Karpas-422 (cell line): ENCODE data around the gene MBNL2. TPM values are rescaled to one million over a fixed set of nuclear protein-coding genes. Genes with fewer than 3 reads are reported as not detected.

Experiments
- DNase-seq: peaks from one replicate; pipeline ENCODE4 v3.0.0-alpha.2; 2015
- H2AFZ ChIP-seq: fragments of 200-600 bp; sonication (generic); 2 replicates; pipeline ENCODE4 v1.6.1; 2014; ENCODE audit warnings: antibody characterized with exemption, low read length, mixed read lengths
- H3K27ac ChIP-seq: fragments of 200-600 bp; sonication (generic); 2 replicates; pipeline ENCODE4 v1.5.1; 2014; ENCODE audit warnings: mild to moderate bottlenecking, low read length, moderate library complexity
- H3K27me3 ChIP-seq: fragments of 200-600 bp; sonication (generic); 2 replicates; pipeline ENCODE4 v1.6.1; 2014; ENCODE audit warnings: low read length, mixed read lengths
- H3K36me3 ChIP-seq: fragments of 200-600 bp; sonication (generic); 2 replicates; pipeline ENCODE4 v1.6.1; 2014; ENCODE audit warnings: low read length, mixed read lengths; ENCODE audit not compliant: insufficient read depth
- H3K4me1 ChIP-seq: fragments of 200-600 bp; sonication (generic); 2 replicates; pipeline ENCODE4 v1.6.1; 2014; ENCODE audit warnings: mild to moderate bottlenecking, low read length, mixed read lengths
- H3K4me2 ChIP-seq: fragments of 200-600 bp; sonication (generic); 2 replicates; pipeline ENCODE4 v1.6.1; 2014; ENCODE audit warnings: low read length, low read depth, mild to moderate bottlenecking; ENCODE audit not compliant: poor library complexity, severe bottlenecking
- H3K4me3 ChIP-seq: fragments of 200-600 bp; sonication (generic); 2 replicates; pipeline ENCODE4 v1.5.1; 2014; ENCODE audit warnings: mild to moderate bottlenecking, antibody characterized with exemption, low read length, mixed read lengths
- H3K79me2 ChIP-seq: fragments of 200-600 bp; sonication (generic); 2 replicates; pipeline ENCODE4 v1.6.1; 2014; ENCODE audit warnings: mild to moderate bottlenecking, low read length, mixed read lengths
- H3K9ac ChIP-seq: fragments of 200-600 bp; sonication (generic); 2 replicates; pipeline ENCODE4 v1.6.0; 2014; ENCODE audit warnings: low read length
- H3K9me2 ChIP-seq: fragments of 200-600 bp; sonication (generic), shearing (Covaris generic); replicated peaks from 2 replicates; pipeline ENCODE4 v1.6.0; 2014; ENCODE audit warnings: mild to moderate bottlenecking, low read length, moderate library complexity; ENCODE audit not compliant: insufficient read depth
- H3K9me3 ChIP-seq: fragments of 300-700, 200-600 bp; sonication (generic); 2 replicates; pipeline ENCODE4 v1.6.1; 2014; ENCODE audit warnings: low read length, mixed read lengths
- H4K20me1 ChIP-seq: fragments of 200-600 bp; sonication (generic); 2 replicates; pipeline ENCODE4 v1.6.1; 2014; ENCODE audit warnings: mild to moderate bottlenecking, antibody characterized with exemption, low read length, low read depth; ENCODE audit not compliant: insufficient read depth
- total RNA-seq: library from RNA; depleted of rRNA; stranded (reverse); fragments of >200 nt; shearing (Covaris generic); gene quantifications from 2 replicates; pipeline ENCODE4 v1.2.3, GENCODE V29; 2014; ENCODE audit warnings: low replicate concordance

The MBNL2 gene
- total RNA-seq, 1 experiment from 2014 or later: 8.5 TPM

GRCh38 chr13:97306106-97306505 lies 84.0 kb downstream of the MBNL2 start:
- Histone ChIP-seq H3K9me2 (no peaks in the 10 kb centered on the region), H3K36me3 (no peaks in the 10 kb centered on the region), H3K79me2 (no peaks in the 10 kb centered on the region), H3K9me3 (no peaks in the 10 kb centered on the region), H3K4me2 (no peak overlapping the region), H3K9ac (no peak overlapping the region), H2AFZ (no peak overlapping the region), H4K20me1 (peaks cover 16% of the 10 kb centered on the region; the same call in 1 of the 2 replicates), H3K27ac (no peak overlapping the region), H3K27me3 (no peaks in the 10 kb centered on the region), H3K4me1 (no peaks in the 10 kb centered on the region), H3K4me3 (no peak overlapping the region)
- DNase-seq: no peak

- no peaks in the 10 kb centered on the region for H3K79me2 ChIP-seq
- no peak overlapping the region for H3K9ac ChIP-seq
- no peak overlapping the region for H3K4me2 ChIP-seq
- no peaks in the 10 kb centered on the region for H3K36me3 ChIP-seq
- H3K27ac ChIP-seq: no peak overlapping the region
- H4K20me1 ChIP-seq: peaks cover 11% of the 10 kb centered on the region; the same call in 1 of the 2 replicates
- H3K9me2 ChIP-seq: no peaks in the 10 kb centered on the region
- no peak overlapping the region for H3K4me3 ChIP-seq
- no peak for DNase-seq
- H3K27me3 ChIP-seq: no peaks in the 10 kb centered on the region
- no peaks in the 10 kb centered on the region for H3K9me3 ChIP-seq
- H3K4me1 ChIP-seq: no peaks in the 10 kb centered on the region
- no peak overlapping the region for H2AFZ ChIP-seq
These were observed 84.5 kb downstream of the MBNL2 start for GRCh38 chr13:97306645-97307044.

- DNase-seq: peak; percentile 2
- Histone ChIP-seq H4K20me1 (peaks cover 7% of the 10 kb centered on the region; the same call in 1 of the 2 replicates), H3K4me2 (no peak overlapping the region), H3K4me3 (no peak overlapping the region), H3K27ac (no peak overlapping the region), H3K79me2 (no peaks in the 10 kb centered on the region), H3K9me3 (no peaks in the 10 kb centered on the region), H3K9ac (no peak overlapping the region), H3K27me3 (no peaks in the 10 kb centered on the region), H3K36me3 (no peaks in the 10 kb centered on the region), H3K4me1 (no peaks in the 10 kb centered on the region), H3K9me2 (no peaks in the 10 kb centered on the region), H2AFZ (no peak overlapping the region)
These were observed 85.2 kb downstream of the MBNL2 start for GRCh38 chr13:97307118-97307881.

- peaks cover 7% of the 10 kb centered on the region; the same call in 1 of the 2 replicates for H4K20me1 ChIP-seq
These were observed 85.9 kb downstream of the MBNL2 start for GRCh38 chr13:97307882-97308624.

GRCh38 chr13:97308735-97309429 lies 86.7 kb downstream of the MBNL2 start:
- Histone ChIP-seq H3K27ac (no peak overlapping the region), H3K79me2 (no peaks in the 10 kb centered on the region), H3K4me2 (no peak overlapping the region), H3K9me2 (no peaks in the 10 kb centered on the region), H3K9me3 (no peaks in the 10 kb centered on the region), H3K36me3 (no peaks in the 10 kb centered on the region), H4K20me1 (peaks cover 7% of the 10 kb centered on the region; the same call in 1 of the 2 replicates), H3K4me1 (no peaks in the 10 kb centered on the region), H2AFZ (no peak overlapping the region), H3K4me3 (no peak overlapping the region), H3K27me3 (no peaks in the 10 kb centered on the region), H3K9ac (no peak overlapping the region)
- peak; percentile 5 for DNase-seq

More at GRCh38 chr13:97307882-97308624, 85.9 kb downstream of the MBNL2 start:
- Histone ChIP-seq H3K4me3 (no peak overlapping the region), H3K79me2 (no peaks in the 10 kb centered on the region), H3K9ac (no peak overlapping the region), H2AFZ (no peak overlapping the region), H3K9me2 (no peaks in the 10 kb centered on the region), H3K9me3 (no peaks in the 10 kb centered on the region), H3K27me3 (no peaks in the 10 kb centered on the region), H3K4me1 (no peaks in the 10 kb centered on the region), H3K36me3 (no peaks in the 10 kb centered on the region), H3K27ac (no peak overlapping the region), H3K4me2 (no peak overlapping the region)
- DNase-seq: no peak

GRCh38 chr13:97310809-97311436 lies 88.8 kb downstream of the MBNL2 start:
- no peaks in the 10 kb centered on the region for H3K79me2 ChIP-seq
- H3K9me3 ChIP-seq: no peaks in the 10 kb centered on the region
- no peaks in the 10 kb centered on the region for H3K27me3 ChIP-seq
- peaks cover 3% of the 10 kb centered on the region; the same call in 1 of the 2 replicates for H4K20me1 ChIP-seq
- H3K27ac ChIP-seq: no peak overlapping the region
- H3K9ac ChIP-seq: no peak overlapping the region
- no peaks in the 10 kb centered on the region for H3K4me1 ChIP-seq
- no peaks in the 10 kb centered on the region for H3K9me2 ChIP-seq
- H3K36me3 ChIP-seq: no peaks in the 10 kb centered on the region
- no peak for DNase-seq
- no peak overlapping the region for H3K4me3 ChIP-seq
- H3K4me2 ChIP-seq: no peak overlapping the region
- H2AFZ ChIP-seq: no peak overlapping the region

- Histone ChIP-seq H3K27ac (no peak overlapping the region), H3K27me3 (no peaks in the 10 kb centered on the region), H3K79me2 (no peaks in the 10 kb centered on the region), H4K20me1 (peaks cover 3% of the 10 kb centered on the region; the same call in 1 of the 2 replicates), H3K9ac (no peak overlapping the region), H3K4me2 (no peak overlapping the region), H3K9me2 (no peaks in the 10 kb centered on the region), H3K36me3 (no peaks in the 10 kb centered on the region), H3K9me3 (no peaks in the 10 kb centered on the region), H3K4me3 (no peak overlapping the region), H3K4me1 (no peaks in the 10 kb centered on the region), H2AFZ (no peak overlapping the region)
- DNase-seq: no peak
These were observed 89.8 kb downstream of the MBNL2 start for GRCh38 chr13:97311956-97312355.
